Tibial nerve (tissue), 3 donors: Measurements from ENCODE around the gene GUCA1C.

Source experiments
- CTCF ChIP-seq, 5 experiments: fragments of 200-600 bp in 3 of 5; fragments of 450-650 bp in 2 of 5; sonication (generic) in 3 of 5; IDR thresholded peaks; one replicate each; pipeline ENCODE4 v1.5.1; 2016 to 2019; ENCODE audit warnings: antibody characterized with exemption in 5 of 5, mild to moderate bottlenecking in 3 of 5, moderate library complexity in 2 of 5
- POLR2A ChIP-seq, 2 donors: fragments of 450-650 bp; IDR thresholded peaks; one replicate each; pipeline ENCODE4 v1.6.1; 2017; ENCODE audit warnings: antibody characterized with exemption in 2 of 2, mild to moderate bottlenecking in 2 of 2, moderate library complexity in 2 of 2

DNA sequence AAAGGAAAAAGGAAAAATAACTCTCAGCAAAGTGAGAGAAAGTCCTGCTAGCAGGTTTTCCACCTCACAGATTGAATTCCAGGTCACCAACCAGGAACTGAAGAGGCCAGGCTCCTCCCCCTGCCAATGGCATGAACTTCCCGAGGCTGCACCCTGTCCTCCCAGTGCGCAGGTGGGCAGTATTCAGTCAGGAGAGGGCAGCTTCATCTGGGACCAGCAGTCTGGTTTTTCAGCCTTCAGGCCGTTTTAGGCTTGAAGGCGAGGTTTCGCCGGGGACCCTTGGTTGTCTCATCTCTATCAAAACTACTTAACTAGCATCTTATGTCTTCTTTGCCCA is 89.9 kb downstream of the GUCA1C start:
- TF ChIP-seq CTCF (IDR thresholded peaks at IDR 0.05) (no peak), POLR2A (IDR thresholded peaks at IDR 0.05) (no peak)
